Measurements from ENCODE around the gene KIAA1614.

The KIAA1614 gene

GRCh38 chr1:180907313-180908055, 5.2 kb upstream of the KIAA1614 start:
- no peak for DNase-seq (ENCODE audit: low read depth)

GRCh38 chr1:180908074-180908765, 4.5 kb upstream of the KIAA1614 start:
- DNase-seq (ENCODE audit: low read depth) = no peak

GRCh38 chr1:180909005-180909414, 3.7 kb upstream of the KIAA1614 start:
- no peak for DNase-seq (ENCODE audit: low read depth)

- DNase-seq (ENCODE audit: low read depth) = no peak
Measured at GRCh38 chr1:180909462-180909976, 3.2 kb upstream of the KIAA1614 start.

GRCh38 chr1:180911640-180912191, 981 bp upstream of the KIAA1614 start:
- no peak for DNase-seq (ENCODE audit: low read depth)

- DNase-seq (ENCODE audit: low read depth) = no peak
Measured at GRCh38 chr1:180912211-180912800, 391 bp upstream of the KIAA1614 start.

- DNase-seq (ENCODE audit: low read depth) = no peak
Measured at GRCh38 chr1:180915426-180915965, 2.8 kb downstream of the KIAA1614 start.

- no peak for DNase-seq (ENCODE audit: low read depth)
Measured at GRCh38 chr1:180916012-180916770, 3.5 kb downstream of the KIAA1614 start.

GRCh38 chr1:180916771-180917170, 4.1 kb downstream of the KIAA1614 start:
- no peak for DNase-seq (ENCODE audit: low read depth)

GRCh38 chr1:180917306-180918065, 4.8 kb downstream of the KIAA1614 start:
- DNase-seq (ENCODE audit: low read depth) = no peak

- DNase-seq (ENCODE audit: low read depth) = no peak
Measured at GRCh38 chr1:180918519-180918918, 5.8 kb downstream of the KIAA1614 start.

- DNase-seq (ENCODE audit: low read depth) = no peak
Measured at GRCh38 chr1:180919183-180919700, 6.5 kb downstream of the KIAA1614 start.

GRCh38 chr1:180920193-180920592, 7.5 kb downstream of the KIAA1614 start:
- DNase-seq (ENCODE audit: low read depth) = no peak

- DNase-seq (ENCODE audit: low read depth) = no peak
Measured at GRCh38 chr1:180920702-180921101, 8.0 kb downstream of the KIAA1614 start.

- DNase-seq (ENCODE audit: low read depth) = no peak
Measured at GRCh38 chr1:180921386-180921785, 8.7 kb downstream of the KIAA1614 start.

- no peak for DNase-seq (ENCODE audit: low read depth)
Measured at GRCh38 chr1:180921891-180922630, 9.4 kb downstream of the KIAA1614 start.

- DNase-seq (ENCODE audit: low read depth) = no peak
Measured at GRCh38 chr1:180922631-180923015, 9.9 kb downstream of the KIAA1614 start.

- no peak for DNase-seq (ENCODE audit: low read depth)
Measured at GRCh38 chr1:180923021-180923841, 10.5 kb downstream of the KIAA1614 start.

- DNase-seq (ENCODE audit: low read depth) = no peak
Measured at GRCh38 chr1:180923887-180924286, 11.2 kb downstream of the KIAA1614 start.
